ENCODE data around the gene OCA2.

The OCA2 gene

DNA sequence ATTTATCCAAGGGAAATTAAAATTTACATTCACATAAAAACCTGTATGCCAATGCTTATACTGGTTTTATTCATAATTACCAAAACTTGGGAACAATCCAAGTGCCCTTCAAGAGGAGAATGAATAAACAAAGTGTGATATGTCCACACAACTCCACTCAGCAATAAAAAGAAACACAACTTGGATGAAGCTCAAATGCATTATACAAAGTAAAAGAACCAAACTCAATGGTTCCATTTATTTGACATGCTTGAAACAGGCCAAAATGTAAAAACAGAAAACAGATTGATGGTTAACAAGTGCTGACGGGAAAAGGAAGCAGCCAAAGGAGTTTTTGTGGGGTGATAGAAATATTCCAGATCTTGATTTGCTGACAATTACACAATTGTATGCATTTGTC is 23.5 kb downstream of the OCA2 start:
- DNase-seq, result no peak

DNA sequence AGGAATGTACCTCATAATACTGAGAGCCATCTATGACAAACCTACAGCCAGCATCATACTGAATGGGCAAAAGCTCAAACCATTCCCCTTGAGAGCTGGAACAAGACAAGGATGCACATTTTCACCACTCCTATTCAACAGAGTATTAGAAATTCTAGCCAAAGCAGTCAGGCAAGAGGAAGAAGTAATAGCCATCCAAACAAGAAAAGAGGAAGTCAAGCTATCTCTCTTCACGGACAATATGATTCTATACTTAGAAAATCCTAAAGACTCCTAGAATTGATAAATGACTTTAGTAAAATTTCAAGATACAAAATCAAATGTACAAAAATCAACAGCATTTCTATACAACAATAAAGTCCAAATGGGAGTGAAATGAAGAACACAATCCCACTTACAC is 30.2 kb downstream of the OCA2 start:
- no peak for DNase-seq

DNA sequence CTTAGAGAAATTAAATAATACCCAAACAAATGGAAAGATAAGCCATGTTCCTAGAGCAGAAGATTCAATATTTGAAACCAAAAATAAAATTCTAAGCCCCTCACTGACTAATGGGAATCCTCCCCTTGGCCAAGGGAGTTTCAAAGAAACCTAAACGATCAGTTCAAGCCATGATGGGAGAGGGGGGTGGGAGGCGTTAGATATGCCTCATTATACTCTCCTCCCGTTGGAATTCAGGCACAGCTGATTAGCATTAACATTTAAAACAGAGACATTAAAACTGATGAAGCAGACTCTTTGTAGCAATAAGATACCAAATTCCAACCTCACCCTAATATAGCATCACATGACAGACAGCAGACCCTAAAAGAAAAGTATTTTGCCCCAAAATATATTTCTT is 32.9 kb downstream of the OCA2 start:
- DNase-seq, result no peak

DNA sequence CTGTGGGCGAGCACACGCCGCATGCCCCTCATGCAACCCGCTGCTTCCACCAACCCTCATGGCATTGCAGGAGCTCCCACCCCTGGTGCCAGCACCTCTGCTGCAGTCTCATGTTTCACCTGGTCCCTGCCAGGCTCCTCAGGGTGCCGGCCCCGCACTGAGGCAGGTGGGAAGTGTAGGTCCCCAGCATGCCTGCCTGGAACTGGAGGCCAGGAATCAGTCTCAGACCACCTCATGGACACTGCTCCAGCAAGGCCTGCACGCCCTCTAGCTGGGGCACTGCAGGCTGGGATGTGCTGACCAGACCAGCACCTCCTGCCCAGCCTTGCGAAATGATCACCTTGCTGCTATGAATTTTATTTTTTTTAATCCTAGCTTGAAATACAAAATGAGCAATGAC is 39.1 kb downstream of the OCA2 start:
- DNase-seq, result no peak

DNA sequence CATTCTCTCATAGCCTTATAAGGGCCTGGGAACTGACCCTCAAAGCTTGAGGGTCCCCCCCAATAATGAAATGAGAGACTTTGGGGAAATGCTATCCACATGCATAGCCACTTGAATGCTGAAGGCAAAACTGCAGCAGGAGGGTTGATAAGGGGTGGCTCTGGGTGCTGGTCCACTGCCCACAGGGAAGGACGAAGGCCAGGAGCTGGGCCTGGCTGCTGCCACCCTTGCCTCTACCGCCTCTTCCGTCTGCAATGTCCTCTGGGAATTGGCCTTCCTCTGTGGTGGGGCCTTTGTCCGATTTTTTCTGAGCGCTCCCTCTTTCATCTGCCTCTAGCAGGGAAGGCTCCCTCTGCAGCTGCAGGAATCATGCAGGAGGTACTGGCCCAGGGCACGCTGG is 41.0 kb downstream of the OCA2 start:
- no peak for DNase-seq

DNA sequence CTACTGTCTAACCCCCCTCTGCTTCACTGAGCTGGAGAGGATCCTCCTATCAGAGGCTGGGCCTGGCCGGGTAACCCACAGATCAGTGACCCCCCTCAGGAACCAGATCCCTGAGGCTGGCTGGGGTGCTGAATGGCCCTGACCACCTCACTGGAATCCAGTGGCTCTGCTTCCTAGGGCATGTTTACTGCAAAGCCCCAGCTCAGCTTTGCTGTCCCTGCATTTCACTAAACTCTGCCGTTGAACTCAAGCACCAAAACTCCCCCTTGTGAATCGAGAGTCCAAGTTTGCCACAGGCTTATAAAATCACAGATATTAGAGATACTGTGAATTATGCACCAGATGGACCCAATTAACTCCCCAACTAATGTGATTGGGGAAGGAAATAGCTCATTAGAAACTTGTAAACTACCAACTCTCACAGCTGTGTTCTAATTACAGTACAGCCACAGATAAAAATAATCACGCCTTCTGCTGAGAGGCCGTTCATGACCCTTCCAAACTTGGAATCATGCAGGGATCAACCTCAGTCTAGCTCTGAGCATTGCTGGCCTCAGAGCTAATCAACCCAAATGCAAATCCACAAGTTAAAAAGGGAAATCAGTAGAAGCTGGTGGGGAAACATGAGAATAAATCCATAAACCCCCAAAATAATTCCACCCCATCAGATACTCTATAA is 47.0 kb downstream of the OCA2 start:
- no peak for DNase-seq

DNA sequence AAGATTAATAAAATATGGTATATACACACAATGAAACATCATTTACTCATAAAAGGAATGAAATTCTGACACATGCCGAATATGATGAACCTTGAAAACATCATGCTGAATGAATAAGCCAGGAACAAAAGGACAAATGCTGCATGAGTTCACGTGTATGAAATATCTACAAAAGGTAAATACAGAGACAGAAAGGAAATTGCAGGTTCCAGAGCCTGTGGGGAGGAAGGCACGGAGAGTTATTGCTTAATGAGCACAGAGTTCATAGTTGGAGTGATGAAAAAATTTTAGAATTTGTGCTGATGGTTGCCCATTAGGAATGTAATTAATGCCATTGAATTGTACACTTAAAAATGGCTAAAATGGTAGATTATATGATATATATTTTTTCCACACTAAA is 49.5 kb downstream of the OCA2 start:
- DNase-seq, result no peak

DNA sequence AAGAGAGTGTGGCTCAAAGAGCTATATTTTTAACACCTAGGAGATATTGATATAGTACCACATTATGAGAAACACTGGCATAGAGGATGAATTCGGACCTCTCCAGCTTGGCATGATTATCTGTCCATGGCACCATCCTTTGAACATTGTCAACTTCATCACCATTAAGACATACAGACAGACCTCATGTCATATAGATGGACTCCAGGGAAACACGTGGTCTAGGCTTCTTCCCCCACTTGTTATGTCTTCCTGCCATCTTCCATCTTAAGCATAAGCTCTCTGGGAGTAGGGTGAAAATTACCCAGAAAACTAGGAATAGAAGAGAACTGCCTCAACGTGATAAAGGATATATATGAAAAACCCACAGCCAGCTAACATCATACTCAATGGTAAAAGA is 51.8 kb downstream of the OCA2 start:
- no peak for DNase-seq

DNA sequence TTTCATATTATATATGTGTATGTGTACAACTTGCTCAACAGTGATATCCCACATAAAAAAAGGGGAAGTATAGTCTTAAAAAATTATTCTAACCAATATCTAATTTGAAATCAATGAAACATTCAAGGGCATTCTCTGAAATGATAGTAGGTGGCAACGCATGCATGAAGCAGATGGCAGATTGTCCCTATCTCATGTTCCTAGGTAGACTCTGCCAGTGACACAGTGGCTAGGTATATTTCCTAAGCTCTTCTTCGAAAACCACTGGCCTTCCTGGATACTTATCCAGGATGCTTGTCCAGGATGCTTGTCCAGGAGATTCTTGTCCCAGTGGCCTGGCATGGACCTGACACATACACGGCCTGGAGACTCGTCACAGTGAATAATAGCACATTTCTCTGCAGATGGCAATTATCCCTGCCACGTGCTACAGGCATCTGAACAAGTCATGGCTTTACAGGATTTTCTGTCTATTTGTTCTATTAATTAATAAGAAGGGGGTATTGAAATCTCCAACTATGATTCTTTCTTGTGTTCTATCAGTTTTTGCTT is 54.9 kb downstream of the OCA2 start:
- no peak for DNase-seq

DNA sequence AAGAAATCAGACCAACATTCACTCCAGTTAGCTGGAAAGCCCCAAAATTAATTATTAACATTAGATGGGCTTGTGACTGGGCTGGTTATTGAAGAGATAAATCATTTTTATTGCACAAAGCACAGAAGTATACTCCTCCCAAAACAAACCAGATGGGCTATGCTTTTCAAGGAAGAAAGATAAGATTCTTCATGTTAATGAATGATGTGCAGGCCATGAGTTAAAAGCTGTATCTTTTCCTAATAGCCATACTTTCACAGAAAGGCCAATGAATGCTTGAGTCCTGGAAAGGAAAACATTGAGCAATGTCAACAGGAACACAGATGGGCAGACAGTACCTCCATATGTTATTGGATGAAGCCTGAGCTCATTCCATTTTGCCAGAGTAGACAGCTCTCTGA is 55.4 kb downstream of the OCA2 start:
- no peak for DNase-seq

DNA sequence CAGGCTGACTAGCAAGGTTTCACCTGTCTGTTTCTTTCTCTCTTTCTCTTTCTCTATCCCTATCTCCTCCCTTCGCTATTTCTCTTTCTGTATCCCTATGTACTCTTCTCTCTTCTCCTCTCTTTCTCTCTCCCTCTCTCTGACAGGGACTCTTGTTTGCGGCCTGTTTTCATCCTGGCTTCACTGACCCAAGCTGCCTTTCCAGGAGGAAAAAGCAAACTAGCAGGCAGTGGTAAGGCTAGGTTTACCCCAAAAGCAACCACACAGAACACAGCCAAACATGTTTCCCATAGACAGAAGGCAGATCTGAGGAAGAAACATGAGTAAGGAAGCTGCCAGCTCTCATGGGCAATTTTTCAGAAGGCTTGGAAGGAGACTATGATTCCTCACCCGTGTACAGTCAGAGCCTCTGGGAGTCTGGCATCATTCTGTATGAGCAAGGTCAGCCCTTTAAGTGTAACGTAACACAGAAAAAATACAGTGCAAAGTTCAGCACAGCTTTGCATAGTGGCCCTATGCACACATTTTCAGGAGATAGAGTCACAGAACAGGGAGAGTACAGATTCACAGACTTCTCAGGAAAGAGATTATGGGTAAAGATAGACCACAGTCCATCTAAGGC is 61.0 kb downstream of the OCA2 start:
- DNase-seq, result no peak

DNA sequence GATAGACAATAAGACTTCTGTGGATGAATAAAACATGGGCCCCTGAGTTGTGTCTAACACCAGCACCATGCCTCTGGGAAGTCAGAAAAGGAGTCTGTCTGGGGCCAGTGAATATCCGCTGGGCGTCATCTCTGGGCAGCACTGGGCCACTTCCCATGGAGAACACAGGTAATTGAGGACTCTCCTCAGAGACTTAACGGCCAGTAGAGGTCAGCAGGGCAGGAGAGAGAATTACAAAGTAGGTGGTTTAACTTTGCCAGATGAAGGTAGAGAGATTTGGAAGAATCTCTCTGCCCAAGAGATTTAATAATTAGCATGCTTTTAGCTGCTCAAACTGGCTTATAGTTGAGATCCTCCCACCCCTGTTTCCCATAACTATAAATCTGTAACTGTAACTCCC is 65.7 kb downstream of the OCA2 start:
- DNase-seq, result no peak

DNA sequence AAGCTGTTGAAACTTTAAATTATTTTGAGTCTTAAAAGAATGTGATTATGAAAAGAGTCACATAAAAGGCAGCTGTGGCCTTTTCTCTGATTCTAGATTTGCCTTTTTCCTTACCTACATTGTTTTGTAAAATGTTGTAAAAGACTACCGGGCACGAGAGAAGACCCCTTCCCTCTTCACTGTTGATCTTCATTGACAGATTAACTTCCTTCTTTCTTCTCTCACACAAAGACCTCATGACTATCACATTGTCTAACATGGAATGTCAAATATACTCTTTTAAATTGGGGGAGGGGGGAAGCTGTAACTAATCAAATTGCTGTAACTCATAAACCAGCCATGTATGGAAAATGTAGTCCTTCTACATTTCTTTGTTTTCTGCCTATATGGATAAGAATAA is 68.3 kb downstream of the OCA2 start:
- no peak for DNase-seq

DNA sequence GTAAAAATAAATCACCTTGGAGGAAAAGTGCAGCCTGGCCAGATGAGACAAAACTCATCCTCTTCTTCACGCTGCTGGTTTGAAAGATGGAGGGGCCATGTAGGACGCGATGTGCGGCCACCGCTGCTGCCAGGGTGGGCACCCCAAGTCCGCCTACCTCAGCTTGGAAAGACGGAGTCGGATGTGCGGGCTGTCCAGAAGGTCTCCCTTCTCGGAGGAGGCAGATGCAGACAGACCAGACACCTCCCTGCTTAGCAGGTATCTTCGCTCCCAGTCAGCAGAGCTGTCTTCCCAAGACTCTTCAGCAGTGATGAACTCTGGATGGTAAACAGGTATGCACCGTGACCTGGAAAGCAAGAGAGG is 71.4 kb downstream of the OCA2 start:
- no peak for DNase-seq

DNA sequence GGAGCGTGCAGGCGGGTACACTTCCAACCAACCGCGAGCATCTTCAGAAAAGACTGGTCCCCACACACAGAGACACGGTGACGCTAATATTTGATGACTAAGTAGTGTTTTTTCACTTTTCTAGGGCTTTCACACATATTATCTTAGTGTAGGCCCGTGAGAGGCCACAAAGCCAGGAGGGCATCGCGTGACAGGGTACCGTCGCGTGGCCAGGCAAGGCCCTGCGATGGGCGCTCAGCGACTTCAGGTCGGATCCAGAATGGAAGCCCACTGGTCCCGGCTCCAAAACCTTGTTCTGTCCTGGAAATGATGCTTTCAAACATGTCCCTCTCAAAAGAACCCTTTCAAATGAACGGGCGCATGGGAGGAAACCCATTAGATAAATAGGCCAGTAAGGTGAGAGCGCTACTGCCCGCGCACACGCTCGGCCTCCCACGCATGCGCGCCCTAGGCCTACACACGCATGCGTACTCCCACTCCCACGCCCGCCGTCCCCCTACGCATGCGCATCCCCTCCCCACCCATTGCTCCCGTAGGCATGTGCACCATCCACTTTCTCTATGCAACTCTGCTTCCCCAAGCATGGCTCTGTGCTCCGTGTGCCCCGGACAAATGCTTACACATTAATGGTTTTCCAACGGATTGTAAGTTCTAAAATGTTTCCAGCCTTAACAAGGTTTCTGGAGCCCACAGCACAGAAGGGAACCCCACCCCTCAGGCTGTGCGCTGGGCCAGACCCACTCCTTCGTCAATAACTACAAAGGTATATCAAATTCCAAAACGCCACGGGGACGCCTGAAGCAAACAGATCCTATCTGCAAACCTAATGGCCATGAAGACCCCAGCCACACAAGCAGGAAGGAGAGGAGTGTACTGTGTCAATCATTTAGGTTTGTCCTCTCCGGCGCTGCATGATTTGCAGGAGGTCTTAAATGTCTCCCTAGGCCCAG is 72.1 kb downstream of the OCA2 start:
- no peak for DNase-seq

DNA sequence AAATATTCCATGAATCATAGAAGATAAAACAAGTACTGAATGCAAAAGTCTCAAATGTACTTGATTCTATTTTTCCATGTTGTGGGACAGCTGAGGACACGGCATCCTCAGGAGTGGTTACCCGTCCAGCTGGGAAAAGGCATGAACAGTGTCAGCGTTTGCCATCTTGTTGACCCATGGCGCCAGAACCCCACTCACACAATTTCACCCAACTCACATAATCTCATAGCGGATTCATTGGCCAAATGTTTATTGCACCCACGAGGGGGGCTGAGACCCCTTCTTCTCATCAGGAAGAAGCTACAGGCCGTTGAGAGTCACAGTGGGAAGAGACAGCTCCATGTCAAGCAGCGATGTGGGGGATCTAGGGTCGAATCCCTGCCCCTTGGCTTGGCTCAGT is 72.9 kb downstream of the OCA2 start:
- DNase-seq, result no peak

DNA sequence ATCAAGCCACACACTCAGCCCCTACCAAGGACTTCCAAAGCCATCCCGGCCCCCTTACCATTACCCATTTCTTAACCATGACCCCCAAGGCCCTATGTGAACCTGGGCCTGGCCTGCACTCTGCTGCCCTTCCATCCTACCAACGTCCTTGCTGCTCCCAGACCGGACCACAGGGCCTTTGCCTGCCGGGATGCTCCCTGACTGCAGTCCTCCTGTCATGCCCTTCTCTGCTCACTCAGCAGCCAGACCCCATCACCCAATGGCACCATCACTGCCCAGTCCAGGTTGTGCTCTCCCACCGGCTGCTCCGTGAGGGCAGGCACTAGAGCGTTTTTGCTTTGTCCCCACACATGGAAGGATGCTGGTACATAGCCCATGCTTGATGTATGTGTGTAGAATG is 73.7 kb downstream of the OCA2 start:
- no peak for DNase-seq

DNA sequence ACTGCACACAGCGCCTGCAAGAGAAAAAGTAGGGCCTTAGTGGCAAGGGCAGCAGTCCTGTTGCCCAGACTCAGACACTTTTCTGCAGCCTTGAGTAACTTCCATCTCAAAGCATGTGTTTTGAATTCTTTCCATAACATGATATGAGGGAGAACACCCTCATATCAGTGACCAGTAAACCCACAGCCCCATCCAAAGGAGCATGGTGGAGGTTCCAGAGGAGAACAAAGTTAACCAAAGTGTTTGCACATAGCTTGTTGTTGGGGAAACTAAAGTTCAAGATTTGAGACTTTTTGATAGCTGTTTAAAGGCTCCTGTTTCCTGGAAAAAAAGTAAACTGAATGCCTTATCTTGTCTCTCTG is 74.2 kb downstream of the OCA2 start:
- DNase-seq, result no peak

DNA sequence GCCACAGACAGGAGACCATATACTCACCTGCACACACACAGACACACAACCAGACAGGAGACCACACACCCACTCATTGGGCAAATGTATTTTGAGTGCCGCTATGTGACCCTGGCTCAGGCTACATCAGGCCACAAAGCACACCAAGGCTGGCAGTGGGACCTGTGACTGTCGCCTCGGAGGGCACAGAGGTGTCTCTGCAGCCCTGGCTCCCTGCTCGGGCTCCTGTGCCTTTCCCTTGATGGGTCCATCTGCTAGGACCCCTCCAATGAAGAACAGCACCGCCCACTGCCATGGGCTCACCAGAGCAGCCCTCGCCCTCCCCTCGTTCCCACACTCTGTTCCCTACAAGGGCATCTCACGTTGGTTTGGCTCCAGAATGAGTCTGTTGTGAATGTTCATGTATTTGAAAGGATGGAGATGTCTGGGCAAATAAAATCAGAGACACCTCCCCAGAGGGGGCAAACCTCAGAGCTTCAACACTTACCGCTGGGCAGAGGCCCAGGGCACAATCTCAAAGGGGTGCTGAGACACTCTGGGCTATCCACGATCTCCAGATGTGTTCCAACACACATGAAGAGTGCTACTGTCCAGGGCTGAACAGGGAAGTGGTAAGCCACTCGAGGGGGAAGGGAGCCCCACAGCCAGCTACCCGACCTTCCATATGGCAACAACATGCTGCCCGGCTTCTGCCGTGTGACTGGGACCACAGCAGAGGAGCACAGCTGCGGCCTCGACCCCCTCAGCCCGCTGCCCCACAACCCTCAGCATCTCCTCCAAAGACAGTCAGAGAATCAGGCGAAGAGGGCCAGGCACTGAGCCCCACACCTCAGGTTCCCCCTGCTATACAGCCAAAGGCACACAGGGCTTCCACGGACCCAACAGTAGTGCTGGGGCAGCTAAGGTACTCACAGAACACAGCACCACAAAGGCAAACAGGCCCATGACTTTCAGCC is 74.9 kb downstream of the OCA2 start:
- DNase-seq, result no peak

DNA sequence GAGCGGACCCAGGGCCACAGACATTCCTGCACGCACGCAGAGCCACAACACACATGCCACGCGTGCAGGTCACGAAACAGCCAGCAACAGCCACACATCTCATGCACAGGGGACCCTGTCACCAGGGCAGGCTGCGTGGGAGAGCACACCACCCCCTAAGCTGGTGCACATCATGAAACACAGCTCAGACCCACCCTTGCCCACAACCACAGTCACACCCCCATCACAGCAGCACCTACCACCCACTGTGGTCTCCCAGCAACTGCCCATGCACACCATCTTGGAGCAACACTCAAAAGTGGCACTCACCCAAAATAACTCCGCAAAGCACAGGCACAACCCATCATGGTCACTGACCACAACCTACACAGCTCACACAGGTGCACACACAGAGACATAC is 75.7 kb downstream of the OCA2 start:
- DNase-seq, result no peak

DNA sequence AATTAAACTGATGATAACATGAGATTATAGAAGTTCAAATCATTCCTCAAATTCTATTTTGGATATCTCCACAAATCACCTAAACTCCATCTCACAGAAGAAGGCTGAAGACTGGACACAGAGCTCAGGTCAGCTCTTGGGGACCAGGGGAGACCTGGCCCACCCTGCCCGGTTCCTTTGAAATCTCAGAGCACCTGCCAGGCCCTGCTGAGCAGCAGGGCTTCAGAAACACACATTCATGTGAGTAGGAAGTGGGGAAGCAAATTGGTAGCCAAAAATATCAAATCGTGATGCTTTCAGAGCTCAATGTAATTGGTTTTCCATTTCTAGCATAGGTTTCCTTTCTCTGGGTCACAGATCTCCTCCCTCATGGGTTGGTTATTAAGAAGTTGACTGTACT is 76.2 kb downstream of the OCA2 start:
- no peak for DNase-seq

DNA sequence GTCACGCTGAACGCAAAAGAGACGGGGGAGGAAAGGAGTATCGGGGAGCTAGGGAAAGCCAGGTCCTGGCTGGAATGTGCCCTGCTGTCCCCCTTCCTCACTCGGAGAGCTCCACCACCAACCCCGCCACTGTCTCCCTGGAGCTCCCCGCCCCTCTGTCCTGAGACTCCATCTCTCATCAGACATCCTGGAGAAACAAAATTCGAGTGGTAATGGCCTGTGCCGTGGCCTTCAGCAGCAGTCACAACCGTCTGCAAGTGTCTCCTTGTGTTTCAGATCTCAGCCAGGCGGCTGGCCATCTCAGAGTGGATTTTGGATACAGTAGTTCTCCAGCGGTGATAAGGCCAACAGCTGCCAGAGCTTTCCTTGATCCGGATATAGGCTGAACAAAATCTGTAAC is 76.9 kb downstream of the OCA2 start:
- no peak for DNase-seq

Data from NK-92 treated with Interleukin-12 subunit alpha and Interleukin-12 subunit beta, amount 100 ng/mL, for 24 hours (cell line).